ENCODE data around the gene FARS2.
A peak's percentile ranks its signal among the peaks of the same experiment; 100 is the strongest.

Gene FARS2

DNA sequence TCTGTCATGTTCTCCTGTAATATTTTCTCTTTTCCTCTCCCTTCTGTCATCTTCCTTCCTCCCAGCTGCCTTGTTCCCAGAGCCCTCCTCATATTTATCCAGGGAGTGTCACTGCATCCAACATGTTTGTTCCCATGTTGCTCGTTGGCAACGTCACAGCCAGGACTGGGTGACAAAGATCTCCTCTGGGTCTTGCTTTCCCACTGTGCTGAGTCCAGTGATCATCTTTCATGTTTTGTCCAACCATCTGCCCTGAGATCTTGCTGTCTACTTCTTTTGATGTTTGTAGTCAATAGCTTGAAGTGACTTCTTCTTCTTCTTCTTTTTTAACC is 26.6 kb downstream of the FARS2 start:
- no peak for DNase-seq

DNA sequence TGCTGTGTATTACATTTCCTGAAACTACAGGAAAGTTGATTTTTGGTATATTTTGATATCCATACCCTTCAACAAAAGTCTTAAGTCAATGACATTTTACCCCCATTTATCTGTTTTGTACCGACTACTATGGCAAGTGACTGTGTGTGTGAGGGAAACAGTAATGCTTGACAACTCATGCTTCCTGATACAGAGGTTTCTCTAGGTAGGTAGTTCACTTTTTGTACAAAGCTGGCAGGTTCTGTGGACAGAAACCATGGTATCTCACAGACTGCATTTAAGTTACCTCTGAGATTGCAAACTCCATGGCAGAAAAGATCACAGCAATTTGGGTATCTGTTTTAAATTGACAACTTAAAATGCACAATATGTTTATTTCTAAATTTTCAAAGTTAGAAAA is 28.8 kb downstream of the FARS2 start:
- no peak for DNase-seq

DNA sequence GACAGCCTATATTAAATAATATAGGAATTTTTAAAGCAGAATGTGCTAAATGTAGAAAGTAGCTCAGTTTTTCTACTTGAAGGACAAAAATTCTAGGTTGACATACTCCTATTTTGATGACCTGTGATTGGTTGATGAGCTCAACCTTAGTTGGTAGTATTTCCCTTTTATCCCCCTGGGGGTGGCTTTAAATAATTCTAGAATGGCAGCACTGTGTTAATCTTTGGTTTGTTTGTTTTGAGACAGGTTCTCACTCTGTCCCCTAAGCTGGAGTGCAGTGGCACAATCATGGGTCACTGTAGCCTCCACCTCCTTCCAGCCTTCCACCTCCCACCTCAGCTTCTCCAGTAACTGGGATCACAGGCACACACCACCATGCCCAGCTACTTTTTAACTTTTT is 29.2 kb downstream of the FARS2 start:
- no peak for DNase-seq

DNA sequence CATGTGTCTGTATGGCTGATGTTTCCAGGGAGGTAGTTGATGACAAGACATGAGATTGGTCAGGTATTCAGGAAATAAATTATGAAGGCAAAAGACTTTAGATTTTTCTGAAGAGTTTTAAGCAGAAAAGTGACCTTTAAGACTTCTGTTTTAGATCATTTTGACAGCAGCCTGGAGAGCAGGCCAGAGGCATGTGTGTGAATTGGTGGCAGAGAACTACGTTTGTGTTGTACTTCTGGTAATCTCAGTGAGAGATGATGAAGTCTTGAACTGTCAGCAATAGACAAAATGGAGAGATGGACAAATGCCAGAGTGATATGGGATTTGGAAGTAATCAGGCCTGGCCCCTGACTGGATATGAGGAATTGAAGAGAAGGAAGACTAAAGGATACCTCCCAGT is 30.8 kb downstream of the FARS2 start:
- DNase-seq = no peak

DNA sequence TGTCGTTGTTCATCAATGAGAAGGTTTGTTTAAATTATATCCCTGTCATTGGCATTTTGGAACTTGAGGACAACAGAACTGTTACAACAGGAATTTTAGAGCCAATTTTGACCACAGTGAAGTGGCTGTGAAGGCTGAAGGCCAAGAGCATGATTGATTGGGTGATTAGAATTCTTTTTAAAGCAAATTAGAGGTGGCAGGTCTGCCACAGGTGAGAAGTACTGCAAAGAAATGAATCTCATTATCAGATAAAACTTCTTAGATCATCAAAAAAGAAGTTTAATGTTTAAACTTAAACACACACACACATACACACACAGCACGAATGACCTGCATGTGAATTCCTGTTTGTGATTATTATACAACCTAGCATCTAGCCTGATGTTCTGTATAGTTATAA is 32.4 kb downstream of the FARS2 start:
- DNase-seq = no peak

DNA sequence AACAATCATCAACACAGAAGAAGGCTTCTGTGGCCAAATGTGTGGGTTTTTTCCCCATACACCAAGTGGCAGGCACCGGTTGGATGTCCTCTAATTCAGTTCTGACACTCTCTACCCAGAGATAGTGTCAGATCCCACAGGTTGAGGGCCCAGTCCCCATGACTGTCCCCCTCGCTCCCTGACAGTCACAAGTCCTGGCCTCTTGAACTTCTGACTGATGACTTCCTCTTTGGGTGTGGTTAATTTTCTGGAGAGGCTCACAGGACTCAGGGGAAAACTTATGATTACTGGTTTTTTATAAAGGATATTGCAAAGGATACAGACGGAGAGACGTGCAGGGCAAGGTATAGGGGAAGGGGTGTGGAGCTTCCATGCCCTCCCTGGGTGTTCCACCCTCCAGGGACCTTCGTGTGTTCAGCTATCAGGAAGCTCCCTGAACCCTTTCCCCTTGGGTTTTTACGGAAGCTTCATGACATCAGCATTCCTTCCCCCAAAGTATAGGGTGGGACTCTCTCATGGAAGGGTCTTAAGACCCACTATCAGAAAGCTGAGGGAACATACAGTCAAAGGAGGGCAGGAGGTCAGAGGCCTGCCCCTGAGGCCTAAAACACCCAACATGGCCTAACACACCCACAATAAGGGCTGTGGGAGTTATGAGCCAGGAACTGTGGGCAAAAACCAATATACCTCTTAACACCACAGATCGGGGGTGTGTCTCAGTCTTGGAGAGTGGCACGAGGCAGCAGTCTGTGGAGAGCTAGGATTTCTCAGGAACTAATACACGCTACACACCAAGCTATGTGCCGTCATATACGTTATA is 33.3 kb downstream of the FARS2 start:
- DNase-seq = peak; percentile 25

DNA sequence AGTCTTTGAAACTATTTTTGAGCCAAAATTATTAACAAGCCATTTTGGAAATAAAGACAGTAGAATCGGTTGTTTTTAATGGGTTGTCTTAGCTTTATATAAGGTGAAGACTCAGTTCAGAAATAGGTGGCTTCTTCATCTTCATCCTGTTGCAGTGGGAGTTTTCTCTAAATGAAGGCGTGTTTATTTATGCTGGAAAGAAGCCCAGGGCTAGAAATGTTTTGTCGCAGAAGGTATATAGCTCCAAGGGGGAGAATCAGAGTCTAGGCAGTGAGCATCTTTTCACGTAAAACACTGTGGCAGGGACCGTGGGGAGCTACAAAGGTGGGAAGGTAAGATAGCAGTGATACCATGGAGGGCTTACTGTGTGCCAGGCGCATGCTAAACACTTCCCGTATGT is 34.3 kb downstream of the FARS2 start:
- no peak for DNase-seq

DNA sequence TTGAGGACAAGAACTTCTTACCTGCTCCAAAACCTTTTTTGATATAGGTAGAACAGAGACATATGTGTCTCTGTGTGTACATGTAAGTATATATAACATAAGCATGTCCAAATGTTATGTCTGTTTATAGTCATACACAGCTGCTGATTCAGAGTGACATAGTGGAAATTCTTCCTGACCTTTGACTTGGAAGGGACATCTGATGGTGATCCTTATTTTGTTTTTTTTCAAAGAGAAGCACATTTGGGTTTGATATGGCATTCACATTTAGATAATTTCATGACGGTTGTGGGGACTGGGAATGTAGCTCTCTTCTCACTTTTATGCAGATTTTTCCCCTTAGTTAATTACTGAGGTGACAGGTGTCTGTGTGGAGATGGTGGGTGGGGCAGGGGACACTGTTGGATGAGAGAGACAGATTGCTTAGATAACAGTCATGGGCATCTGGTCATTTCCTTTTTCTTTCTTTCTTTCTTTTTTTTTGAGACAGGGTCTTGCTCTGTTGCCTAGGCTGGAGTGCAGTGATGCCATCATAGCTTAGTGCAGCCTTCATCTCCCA is 39.0 kb downstream of the FARS2 start:
- DNase-seq = no peak

DNA sequence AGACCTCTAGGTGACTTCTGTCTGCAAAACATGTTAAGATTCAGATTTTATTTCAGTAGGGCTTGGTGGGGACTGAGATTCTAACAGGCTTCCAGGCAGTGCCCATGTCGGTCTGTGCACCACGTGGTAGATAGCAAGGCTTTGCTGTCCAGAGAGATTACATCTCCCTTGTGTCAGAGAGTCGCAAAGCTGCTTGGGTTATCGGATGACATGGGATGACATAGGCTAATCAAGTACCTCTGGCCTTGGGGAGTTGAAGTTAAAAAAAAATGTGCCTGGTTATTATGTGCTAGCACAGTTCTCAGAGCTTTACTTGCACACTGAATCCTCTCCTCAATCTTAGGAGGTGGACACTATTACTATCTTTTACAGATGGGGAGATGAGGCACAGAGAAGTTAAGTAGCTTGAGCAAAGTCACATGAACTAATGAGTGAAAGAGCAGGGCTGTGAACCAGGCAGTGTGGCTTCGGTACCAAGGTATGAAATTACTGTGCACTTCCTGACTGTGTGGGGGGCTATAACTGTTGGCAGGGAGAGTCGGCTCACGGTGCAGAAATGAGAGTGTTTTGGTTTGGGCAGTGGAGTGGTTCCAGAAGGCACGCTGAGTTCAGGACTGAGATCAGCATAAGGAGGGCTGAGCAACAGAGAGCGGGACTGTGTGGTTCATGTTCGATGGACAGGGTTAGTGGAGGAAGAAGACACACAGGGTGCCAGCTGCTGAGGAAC is 41.1 kb downstream of the FARS2 start:
- peak; percentile 69 for DNase-seq

DNA sequence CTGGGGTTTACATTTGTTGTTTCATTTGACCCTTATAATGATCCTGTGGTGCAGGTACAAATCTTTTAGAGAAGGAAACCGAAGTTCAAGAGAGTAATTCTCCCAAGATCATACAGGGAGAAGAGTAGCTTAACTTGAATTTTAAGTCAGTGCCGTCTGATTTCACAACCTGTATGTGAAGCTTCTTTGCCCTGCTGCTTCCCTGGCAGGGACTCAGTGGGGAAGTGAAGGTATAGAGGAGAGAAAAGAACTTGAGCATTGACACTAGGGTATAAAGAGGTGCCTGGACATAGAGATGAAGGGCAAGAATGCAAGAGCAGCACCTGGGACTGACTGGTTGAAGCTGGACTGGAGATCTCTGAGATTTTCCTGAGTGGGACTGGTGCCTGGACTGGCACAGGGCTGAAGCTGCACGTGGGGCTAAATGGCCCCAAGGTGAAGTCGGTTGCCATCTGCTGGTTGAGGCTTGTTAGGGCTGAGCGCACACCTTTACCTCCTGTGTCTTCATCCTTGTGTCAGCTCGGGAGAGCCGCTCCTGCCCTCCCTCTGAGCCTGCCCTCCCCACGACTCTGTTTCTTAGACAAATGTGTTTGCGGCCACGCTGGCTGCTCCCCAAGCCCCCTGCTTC is 41.8 kb downstream of the FARS2 start:
- DNase-seq = peak; percentile 69

DNA sequence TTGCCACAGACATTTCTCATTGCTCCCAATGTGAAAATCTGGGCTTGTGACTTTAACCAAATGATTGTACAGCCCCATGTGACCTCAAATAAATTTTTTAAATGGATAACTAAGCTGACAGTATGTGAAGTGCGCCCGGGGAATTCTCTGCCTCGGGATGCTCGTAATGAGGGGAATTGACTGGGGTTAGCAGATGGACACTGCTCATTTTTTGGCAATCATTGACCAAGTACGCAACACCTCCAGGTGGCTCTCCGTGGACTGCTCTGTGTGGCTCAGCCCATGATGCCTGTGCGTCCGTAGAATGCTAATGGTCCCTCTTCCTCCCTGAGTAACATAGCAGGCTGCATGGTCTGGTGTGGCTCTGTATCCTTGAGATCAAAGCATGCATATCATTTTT is 42.4 kb downstream of the FARS2 start:
- no peak for DNase-seq

DNA sequence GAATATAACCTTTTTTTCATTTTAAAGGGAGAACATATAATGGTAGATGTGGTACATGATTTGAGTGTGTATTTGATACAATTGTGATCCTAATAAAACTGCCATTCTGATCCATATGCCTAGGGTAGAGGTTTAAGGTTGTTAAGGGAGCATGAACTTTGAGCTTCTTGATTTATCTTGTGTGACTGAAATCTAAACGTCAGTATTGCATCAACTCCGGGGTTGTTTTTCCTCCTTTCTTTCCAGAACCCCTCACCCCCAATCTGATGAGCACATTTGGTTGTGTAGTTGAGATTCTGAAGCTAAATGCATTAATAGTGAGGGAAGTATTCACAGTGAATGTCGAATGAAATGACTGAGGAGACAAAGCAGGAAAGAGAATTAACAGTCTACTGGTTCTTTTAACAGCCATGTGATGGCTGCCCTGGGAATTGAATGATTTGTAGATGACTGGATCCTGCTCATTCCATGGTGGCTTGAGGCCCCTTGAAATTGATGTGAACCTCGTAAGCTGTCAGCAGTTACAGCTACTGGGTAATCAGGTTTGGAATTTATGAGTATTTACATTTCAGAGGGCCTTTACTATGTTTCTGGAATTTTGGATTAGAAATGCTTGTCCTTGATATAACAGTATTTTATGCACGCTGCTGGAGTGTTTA is 44.8 kb downstream of the FARS2 start:
- no peak for DNase-seq

DNA sequence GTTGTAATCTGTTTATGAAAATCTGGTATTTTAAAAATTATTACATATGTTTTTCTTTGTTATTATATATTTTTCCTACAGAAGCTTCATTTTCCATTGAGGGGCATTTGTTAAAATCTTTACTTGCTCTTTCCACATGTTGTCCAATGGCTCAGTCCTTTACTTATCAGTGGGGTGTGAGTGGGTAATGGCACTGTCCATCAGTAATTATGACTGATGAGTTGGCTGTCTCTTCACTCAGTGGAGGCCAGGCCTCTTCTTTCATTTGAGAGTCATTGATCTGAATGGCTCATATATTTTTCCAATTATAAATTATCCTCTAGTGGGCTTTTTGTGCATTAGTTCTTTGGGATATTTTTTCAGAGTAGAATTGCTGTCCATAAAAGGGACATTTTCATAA is 45.7 kb downstream of the FARS2 start:
- DNase-seq = no peak

DNA sequence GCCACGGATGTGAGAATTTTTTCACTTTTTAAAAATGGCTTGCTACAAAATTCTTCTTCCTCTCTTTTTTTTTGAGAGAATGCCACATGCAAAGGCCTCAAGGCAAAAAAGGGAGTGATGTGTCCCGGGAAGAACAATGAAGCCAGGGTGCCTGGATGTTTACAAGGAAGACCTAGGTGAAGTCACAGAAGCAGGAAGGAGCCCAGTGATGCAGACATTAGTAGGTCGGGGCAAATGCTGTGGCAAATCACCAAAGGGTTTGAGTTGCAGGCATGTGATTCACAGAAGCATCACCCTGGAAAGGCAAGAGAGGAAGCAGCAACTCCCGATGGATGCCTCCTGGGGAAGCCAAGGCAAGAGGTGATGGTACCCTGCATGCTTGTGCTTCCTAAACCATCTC is 46.8 kb downstream of the FARS2 start:
- no peak for DNase-seq

DNA sequence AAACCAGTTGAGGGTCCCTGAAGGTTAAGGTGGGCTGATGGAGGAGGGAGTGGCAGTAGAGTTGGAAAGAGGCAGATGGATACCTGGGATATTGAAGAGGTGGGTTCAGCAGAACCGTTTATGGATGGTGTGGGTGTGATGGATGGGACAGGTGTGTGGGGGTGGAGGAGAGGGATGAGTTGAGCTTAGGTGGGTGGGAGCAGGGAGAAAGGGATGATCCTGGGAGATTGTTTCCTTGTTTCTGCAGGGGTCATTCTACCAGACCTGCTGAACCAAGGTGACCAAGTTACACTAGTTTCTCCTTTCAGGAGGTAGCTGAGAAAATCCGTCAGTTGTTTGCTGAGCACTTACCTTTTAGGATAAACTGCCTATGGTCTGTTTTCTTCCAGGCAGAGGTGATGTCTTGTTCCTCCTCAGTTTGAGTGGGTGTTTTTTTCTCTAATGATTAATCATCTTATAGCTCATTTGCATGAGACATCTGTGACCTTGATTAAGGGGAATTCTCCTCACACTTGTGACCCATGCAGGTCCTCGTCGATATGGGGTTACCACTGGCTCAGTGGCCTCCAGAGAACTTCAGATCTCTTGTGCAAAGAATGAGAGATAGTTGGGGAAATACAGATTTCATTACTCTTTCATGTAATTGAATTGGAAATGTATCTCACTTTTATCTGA is 53.0 kb downstream of the FARS2 start:
- no peak for DNase-seq

DNA sequence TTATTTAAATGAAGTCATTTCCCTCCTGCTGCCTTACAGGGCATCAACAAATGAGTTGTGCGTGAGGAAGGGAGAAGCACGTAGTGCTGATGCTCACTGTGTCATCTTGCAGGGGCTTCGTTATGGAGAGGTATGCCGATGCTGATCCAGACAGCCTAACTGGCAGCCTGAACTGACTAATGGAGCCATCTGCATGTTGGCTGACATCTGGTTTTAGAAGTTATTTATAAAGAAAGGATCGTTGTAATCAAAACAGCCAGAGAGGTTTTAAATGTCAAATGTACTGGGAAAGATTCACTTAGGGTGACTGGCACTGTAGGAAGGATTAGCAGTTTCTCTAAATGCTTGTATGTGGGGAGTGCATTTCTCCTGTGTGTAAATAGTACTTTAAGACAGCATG is 54.6 kb downstream of the FARS2 start:
- no peak for DNase-seq

DNA sequence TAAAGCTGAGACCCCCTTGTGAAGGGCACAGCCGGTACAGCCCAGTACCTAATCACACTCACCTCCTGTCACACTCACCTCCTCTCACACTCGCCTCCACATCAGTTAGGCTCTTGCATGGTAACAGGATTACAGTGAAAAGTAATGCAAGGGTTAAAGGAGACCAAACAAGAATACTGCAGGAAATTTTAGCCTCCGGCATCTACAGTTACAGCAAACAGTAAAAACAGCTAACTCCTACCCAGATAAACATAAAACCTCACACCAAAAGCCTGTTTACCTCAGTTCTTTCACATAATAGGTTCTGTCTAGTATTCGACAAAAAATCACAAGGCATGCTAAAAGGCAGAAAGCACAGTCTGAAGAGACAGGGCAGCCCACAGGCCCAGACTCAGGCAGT is 55.6 kb downstream of the FARS2 start:
- DNase-seq = no peak

DNA sequence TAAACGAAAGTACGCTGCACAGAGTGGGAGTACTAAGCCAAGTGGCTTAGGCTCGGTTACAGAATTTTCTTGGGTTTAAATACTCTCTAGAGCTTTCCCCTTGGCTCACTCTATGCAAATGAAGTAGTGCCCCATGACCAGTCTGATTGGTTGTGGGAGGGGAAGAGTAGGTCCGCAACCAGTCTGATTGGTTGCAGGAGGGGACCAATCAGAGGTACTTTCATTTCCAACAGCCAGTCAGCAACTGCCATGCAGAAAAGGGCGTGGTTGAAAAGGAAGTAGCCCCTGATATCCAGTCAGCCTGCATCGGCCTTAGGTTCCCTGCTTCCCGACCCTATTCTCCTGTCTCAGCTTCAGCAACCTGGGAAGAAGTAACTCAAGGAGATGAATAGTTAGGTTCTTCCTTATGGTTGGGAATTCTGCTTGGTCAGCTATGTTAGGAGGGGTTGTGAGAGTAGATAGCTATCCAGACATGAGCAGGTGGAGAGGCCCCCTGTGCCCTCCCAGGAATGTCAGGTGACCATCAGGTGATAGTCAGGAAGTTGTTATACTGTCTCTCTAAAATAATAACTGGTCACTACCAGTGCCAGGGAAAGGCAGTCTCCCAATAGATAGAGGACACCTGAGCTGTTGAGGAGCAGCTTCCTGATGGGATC is 57.4 kb downstream of the FARS2 start:
- no peak for DNase-seq

DNA sequence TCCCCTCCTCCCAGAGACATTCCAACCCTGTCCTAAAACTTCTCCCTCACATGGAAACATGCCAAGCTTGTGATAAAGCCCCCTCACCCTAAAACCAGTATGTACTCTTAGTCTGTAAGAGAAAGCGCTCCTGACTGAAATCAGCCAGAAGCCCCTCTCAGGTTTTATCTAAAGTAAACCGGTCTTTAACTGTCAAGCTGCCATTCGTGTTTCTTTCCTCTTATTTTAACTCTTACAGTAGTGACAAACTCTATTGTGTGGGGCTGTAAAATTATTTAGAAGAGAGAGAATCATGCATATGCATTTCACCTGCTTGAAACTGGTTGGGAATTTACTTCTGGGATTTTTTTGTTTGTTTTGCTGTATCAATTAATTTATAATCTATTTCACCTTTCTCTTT is 62.7 kb downstream of the FARS2 start:
- DNase-seq = no peak

DNA sequence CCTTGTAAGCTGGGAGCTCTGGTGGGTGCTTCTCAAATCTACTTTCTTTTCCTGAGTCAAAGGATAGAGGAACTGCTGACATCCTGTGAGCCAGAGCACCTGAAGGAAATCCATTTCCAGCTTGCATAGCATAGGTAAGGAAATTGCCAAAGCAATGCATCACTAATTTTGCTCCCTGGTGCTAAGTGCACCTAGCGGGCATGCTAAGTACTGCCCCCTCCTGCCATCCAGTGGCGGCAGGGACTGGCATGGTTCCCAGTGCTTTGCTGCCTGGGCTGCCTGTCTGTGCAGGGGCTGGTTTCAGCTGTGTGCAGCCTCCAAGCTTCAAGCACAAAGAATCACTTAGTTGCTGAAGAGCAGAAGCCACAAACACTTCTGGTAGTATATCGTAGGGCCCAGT is 63.9 kb downstream of the FARS2 start:
- DNase-seq = peak; percentile 6

DNA sequence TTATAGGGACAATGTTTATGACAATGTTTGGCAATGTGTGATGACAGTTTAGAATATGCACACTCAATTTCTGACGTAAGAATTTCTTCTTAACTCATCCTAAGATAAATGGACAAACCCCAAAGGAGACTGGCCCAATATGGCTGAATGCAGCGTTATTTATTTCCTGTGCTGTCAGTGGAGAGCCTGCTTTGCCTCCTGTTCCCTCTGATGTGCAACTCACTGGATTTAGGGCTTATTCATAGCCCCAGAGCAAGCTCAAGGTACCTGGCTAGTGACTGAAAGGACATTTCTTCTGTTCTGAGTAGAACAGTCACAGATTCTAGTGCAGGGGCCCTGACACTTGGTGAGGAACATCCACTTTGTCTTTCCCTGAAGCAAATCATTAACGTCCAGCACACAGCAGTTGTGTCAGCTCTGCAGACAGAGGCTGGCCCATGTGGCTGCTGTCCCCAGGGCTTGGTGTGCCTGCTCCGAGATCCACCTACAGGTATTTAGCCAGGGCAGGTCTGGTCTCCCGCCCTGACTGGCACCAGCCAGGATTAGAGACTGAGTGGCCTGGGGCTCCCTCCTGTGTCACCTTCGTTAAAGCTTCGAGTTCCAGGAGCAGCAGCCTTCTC is 64.8 kb downstream of the FARS2 start:
- no peak for DNase-seq

DNA sequence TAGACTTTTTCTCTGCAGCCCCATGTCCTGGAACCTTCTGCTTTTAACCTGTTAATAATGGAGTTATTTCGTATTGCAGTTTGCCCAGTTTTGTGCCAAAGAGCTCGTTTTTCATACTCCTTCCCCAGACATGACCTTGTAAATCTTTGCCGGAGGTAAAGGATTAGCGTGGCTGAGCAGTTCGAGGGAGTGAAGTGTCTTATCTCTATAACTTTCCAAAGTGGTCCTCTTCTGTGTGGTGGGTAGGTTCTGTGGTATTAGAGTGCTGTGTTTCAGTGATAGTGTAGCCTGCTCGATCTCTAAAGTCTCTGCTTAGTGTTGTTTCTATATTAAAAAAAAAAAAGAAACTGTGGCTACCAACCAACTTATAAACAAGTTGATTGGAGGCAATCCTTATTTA is 67.5 kb downstream of the FARS2 start:
- DNase-seq = no peak

Data from activated CD4-positive, alpha-beta T cell treated with anti-CD3 and anti-CD28 coated beads for 48 hours (primary cell).